A673 (cell line): Measurements from ENCODE around the gene ULBP3.

Experiments
- CTCF ChIP-seq: fragments of 300-800, 200-600 bp; sonication (generic); conservative IDR thresholded peaks from 2 replicates; pipeline ENCODE4 v1.5.1; 2017; ENCODE audit warnings: low read depth, mild to moderate bottlenecking, antibody characterized with exemption, low read length, moderate library complexity, mixed read lengths
- EZH2 ChIP-seq: fragments of 200-600 bp; sonication (generic); IDR thresholded peaks from 2 replicates; pipeline ENCODE4 v1.6.1; 2017; ENCODE audit warnings: borderline replicate concordance, low read depth, mild to moderate bottlenecking, mixed read lengths, antibody characterized with exemption, low read length; ENCODE audit not compliant: poor library complexity, severe bottlenecking

GRCh38 chr6:150053450-150053849, 15.5 kb downstream of the ULBP3 start:
- no peak for TF ChIP-seq EZH2
- TF ChIP-seq CTCF = no peak
